GM18505 (cell line): ENCODE data around the gene EYS.

Experiments used
- ATAC-seq: cut with Tn5 transposase; IDR thresholded peaks from one replicate; pipeline ENCODE4 v1.9.1; 2021; ENCODE audit not compliant: unreplicated experiment
- POLR2A ChIP-seq: IDR thresholded peaks from 4 replicates; pipeline ENCODE4 v1.6.1; 2011; ENCODE audit warnings: borderline replicate concordance; ENCODE audit not compliant: insufficient read depth, insufficient read length; ENCODE audit errors: extremely low read depth

Gene EYS

DNA sequence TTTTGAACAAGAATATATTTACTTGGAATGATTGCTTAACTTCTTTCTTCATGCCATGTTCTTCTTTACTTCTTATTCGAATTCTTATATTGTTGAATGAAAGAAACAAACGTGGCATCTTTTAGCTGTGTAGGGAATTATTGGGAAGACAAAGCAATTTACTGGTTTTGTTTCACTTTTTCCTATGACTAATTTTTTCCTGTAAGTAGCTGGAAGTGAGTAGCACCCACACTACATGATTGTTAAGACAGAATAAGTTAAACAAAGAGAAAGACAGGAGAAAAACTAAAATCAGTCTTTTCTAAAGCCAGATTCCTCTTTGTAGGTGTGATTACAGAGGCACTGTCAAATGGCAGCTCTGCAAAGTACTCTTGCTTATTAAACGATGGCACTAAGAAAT, 593.4 kb downstream of the EYS start:
- no peak for TF ChIP-seq POLR2A

DNA sequence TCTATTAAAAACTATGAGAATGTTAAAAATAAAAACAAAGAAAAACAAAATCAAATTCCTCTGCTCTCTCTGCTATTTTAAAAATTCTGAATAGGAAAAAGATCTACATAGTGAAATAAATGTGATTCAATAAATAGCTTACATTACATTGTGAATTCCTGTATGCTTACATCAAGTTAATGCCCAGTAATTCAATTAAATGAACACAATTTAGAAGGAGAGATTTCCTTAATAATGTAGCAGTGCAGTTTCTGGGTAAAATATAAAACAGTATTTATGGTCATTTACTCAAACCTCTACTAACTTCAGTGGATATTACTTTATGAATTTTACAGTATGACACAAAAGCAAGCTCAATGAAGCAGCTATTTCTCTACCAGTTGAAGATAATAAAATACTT, 594.6 kb downstream of the EYS start:
- TF ChIP-seq POLR2A, result no peak
- no peak for ATAC-seq

More for the DNA sequence above, 593.4 kb downstream of the EYS start:
- no peak for ATAC-seq

DNA sequence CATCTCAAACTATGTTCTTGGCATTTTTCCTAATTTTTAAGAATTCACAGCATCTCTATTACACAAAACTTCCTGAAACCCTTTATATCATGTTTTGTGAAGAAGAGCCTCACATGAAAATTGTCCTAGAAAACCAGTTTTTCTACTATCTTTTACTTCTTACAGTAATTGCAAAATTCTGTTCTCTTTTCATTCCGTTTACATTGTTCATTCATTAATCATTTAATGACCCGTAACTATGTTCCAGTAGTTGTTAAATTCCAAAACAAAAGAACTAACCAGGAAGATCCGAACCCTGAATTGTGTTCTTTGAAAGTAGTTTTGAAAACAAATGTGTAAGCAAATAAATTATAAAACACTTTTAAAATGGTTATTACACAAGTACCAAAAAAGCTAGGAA, 597.0 kb downstream of the EYS start:
- no peak for TF ChIP-seq POLR2A
- no peak for ATAC-seq

DNA sequence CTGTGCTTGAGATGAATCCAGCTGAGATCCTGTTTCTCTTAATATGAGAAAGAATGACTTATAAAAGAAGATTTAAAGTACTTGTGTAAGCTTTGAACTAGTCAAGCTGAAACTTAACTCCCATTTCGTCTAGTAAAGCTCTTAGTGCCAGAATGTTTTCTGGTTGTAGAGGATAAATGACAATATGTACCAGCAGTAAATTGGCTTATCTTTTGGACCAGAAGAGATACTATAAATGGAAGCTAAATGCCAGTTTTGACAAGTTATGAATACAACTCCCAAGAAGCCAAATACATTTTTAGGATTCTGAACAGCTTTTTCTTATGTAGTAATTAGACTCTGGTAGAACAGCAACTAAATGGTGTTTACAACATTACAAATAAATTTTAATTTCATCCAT, 608.7 kb downstream of the EYS start:
- TF ChIP-seq POLR2A, result no peak
- ATAC-seq, result no peak

DNA sequence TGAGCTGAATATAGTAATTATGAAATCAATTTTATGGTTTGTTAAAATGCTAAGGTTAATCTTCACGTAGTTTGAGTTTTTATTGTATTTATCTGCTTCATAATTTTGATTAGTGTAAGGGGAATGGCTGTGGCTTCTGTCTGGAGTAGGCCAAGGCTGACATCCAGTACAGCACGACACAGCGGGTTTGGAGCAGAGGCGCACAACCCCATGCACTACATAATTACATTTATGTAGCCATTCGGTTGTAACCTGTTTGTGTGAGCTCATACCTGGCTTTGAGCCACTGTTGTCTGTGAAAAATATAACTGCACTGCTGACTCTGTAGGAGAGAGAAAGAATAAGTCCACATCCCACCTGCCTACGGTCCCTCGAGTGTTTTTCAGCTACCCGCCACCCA, 615.5 kb downstream of the EYS start:
- TF ChIP-seq POLR2A, result no peak
- ATAC-seq, result no peak

DNA sequence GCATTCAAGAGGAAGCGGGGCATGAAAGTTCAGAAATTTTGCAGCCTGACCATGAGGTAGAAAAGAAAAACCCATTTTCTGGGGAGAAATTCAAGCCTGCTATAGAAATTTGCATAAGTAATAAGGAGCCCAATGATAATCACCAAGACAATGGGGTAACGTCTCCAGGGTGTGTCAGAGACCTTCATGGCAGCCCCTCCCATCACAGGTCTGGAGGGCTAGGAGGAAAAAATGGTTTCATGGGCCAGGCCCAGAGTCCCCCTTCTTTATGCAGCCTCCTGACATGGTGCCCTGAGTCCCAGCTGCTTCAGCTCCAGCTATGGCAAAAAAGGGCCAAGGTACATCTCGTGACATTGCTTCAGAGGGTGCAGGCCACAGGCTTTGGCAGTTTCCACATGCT, 618.5 kb downstream of the EYS start:
- no peak for TF ChIP-seq POLR2A
- ATAC-seq, result no peak

DNA sequence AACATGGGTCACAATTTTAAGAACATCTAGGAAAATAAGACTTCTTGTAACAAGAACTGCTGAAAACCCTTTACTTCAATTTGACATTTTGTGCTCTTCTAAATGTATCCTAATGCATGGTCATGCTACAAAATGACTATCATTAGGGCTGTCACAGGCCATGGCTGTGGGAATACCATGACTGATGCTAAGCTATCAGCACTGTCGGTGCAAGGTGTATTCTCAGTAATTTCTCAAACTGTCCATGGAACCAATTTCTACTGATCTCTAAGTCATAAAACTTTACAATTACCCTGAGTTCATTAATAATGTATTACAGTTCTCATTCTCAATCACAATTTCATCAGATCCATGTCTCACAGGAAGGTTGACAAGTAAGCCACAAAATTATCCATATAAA, 625.3 kb downstream of the EYS start:
- no peak for ATAC-seq
- TF ChIP-seq POLR2A, result no peak

DNA sequence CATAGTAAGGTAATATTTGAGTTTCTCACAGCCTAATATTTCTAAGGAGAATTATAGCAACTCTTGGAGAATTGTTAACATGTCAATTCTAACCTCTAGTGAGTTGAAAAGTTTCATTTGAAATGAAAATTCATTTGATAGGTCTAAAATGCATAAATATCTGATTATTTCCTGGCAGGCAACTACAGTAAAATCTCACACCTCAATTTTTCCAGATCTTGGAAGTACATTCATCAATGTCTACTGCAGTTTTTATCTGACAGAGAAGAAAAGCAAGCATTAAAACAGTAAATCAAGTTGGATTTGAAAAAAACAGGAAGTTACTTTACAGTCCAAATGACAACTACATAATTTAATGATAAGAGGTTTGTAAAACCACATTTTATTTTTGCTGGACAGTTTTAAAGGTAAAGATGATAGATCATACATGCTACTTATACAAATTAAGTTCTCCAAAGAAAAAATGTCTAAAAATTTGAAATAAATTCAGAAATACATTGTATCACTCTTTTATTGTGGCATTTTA, 631.3 kb downstream of the EYS start:
- no peak for ATAC-seq
- no peak for TF ChIP-seq POLR2A

DNA sequence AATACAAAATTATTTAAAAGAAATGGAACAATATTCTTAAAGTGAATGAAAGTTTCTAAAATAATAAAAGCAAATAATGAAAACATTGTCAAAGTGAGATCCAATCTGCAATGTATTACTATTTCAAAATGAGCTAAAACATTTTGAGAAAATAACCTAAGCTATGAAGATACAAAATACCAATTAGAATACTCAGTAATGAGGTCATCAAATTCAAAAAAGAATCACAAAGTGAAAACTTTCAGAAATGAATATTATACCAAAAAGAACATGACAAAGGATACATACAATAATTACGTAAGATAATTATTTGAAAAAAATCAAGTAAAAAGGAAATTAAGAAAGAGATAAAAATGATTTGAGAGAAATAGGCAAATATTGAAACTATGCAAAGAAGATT, 634.5 kb downstream of the EYS start:
- ATAC-seq, result no peak
- TF ChIP-seq POLR2A, result no peak

DNA sequence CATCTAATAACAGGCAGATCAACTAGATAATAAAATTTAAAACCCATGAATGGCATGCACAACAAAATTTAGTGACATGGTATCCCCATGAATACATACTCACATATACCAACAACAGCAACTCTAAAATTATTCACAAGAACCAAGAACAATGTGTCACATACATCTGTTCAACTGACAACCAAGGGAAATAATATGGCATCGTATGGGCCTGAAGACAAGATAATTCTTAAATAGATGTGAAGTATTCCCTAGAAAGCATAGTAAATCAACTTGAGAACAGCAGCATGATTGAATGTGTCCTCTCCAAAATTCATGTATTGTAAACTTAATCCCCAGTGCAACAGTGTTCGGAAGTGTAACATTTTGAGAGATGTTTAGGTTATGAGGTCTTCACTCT, 635.5 kb downstream of the EYS start:
- no peak for ATAC-seq

DNA sequence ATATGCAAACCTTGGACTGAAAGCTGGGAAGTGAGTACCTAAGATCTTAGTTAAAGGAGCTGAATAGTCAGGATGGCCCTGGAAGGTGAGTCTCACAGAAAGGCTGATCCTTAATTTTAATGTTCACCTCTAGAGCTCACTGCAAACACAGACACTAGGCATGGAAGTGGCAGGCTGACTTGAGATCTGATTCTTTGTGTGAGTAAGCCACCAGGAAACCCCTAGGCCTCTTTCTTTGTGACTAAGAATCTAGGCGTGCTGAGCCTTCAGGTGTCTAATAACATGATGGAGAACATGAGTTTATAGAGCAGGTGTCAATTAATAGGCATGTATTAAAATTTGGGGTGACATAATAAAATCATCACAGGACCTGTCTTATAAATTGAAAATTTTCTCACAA, 642.2 kb downstream of the EYS start:
- TF ChIP-seq POLR2A, result no peak
- no peak for ATAC-seq

More for the DNA sequence above, 635.5 kb downstream of the EYS start:
- no peak for TF ChIP-seq POLR2A

DNA sequence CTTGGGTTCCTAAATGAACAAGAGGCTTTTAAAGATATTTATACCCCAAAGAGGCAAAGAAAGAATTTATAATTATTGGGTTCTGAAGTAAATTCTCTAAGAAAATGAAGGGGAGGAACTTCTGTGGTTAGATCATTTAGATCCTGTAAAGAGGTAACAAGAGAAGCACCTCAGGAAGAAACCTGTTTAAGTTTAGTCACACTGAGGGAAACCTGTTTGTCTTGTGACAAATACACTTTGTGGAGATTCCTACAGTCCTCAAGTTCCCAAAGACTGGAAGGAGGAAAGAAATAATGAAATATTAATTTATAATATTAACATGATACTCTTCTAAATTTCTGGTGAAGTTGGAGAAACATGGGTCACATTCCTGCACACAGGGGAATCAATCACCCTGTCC, 647.5 kb downstream of the EYS start:
- no peak for ATAC-seq
- TF ChIP-seq POLR2A, result no peak

DNA sequence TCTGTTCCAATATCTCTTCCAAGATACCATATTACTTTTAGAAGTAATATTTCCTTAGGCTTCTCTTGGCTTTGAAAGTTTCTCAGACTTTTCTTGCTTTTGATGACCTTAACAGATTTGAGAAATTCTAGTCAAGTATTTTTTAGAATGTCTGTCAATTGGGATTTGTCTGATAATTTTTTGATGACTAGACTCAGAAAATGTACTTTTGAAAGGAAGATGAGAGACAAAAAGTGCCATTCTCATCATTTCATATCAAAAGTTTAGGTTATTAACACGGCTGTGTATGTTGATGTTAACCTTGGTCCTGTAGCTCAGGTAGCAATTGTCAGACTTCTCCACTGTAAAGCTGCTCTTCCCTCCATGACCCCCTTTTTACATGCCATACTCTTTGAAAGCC, 651.5 kb downstream of the EYS start:
- ATAC-seq, result no peak
- no peak for TF ChIP-seq POLR2A

DNA sequence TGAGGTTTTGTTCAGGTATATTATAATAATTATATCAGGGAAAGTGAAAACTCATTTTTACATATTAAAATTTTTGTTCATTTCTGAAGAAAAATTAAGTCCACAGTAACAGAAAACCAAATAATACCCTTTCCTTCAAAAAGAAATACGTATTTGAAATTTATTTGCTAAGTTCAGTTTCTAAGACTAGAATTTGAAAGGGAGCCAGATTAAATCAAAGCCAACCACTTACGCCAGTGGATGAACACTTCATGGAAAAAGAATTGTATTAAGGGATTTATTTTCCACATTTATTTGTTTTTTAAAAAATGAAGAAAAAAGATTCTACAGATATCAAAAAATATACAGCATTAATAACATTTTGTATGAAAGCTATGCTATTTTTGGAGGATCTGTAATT, 654.4 kb downstream of the EYS start:
- no peak for TF ChIP-seq POLR2A
- ATAC-seq, result no peak

DNA sequence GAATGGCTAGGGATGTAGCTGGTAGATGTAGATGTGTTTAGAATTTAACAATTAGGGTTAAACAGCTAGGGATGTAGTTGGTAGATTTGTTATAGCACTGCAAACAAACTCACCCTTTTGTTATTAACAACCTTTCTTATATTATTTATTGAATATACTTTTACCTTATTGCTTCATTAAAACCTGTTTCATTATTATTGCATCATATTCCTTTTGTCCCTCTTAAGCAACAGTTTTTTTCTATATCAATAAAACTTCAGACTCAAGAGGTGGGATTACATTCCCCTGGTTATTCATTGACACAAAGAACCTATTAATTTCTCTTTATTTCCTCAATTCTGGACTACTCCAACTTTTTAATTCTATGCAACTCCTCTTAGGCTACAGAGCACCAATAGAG, 661.2 kb downstream of the EYS start:
- TF ChIP-seq POLR2A, result no peak
- ATAC-seq, result no peak
